ENCODE results near the gene ARHGEF16.

The ARHGEF16 gene

GRCh38 chr1:3498246-3498930 is 43.9 kb downstream of the ARHGEF16 start:
- Histone ChIP-seq H3K4me3 (ENCODE audit: low read length in 2 of 2) (no peak overlapping the region), H3K27me3 (ENCODE audit: control insufficient read depth in 1 of 2, insufficient read depth in 2 of 2, low read length in 2 of 2) (no peaks in the 10 kb centered on the region), H3K9me3 (ENCODE audit: control insufficient read depth in 2 of 2, low read length in 2 of 2) (no peaks in the 10 kb centered on the region), H3K4me1 (ENCODE audit: control insufficient read depth, insufficient read depth, low read length) (no peaks in the 10 kb centered on the region), H3K36me3 (ENCODE audit: control insufficient read depth in 2 of 2, insufficient read depth in 2 of 2, low read length in 2 of 2) (no peaks in the 10 kb centered on the region), H3K27ac (ENCODE audit: low read length) (no peak overlapping the region), H3K9ac (ENCODE audit: low read length in 2 of 2) (no peak overlapping the region)

- Histone ChIP-seq H3K36me3 (ENCODE audit: control insufficient read depth in 2 of 2, insufficient read depth in 2 of 2, low read length in 2 of 2) (no peaks in the 10 kb centered on the region), H3K4me3 (ENCODE audit: low read length in 2 of 2) (no peak overlapping the region), H3K27ac (ENCODE audit: low read length) (no peak overlapping the region), H3K27me3 (ENCODE audit: control insufficient read depth in 1 of 2, insufficient read depth in 2 of 2, low read length in 2 of 2) (no peaks in the 10 kb centered on the region), H3K4me1 (ENCODE audit: control insufficient read depth, insufficient read depth, low read length) (no peaks in the 10 kb centered on the region), H3K9me3 (ENCODE audit: control insufficient read depth in 2 of 2, low read length in 2 of 2) (no peaks in the 10 kb centered on the region), H3K9ac (ENCODE audit: low read length in 2 of 2) (no peak overlapping the region)
Measured at GRCh38 chr1:3498986-3499385, 44.5 kb downstream of the ARHGEF16 start.

GRCh38 chr1:3499611-3500010 is 45.1 kb downstream of the ARHGEF16 start:
- Histone ChIP-seq H3K9me3 (ENCODE audit: control insufficient read depth in 2 of 2, low read length in 2 of 2) (no peaks in the 10 kb centered on the region), H3K36me3 (ENCODE audit: control insufficient read depth in 2 of 2, insufficient read depth in 2 of 2, low read length in 2 of 2) (no peaks in the 10 kb centered on the region), H3K27me3 (ENCODE audit: control insufficient read depth in 1 of 2, insufficient read depth in 2 of 2, low read length in 2 of 2) (no peaks in the 10 kb centered on the region), H3K4me1 (ENCODE audit: control insufficient read depth, insufficient read depth, low read length) (no peaks in the 10 kb centered on the region), H3K27ac (ENCODE audit: low read length) (no peak overlapping the region), H3K9ac (ENCODE audit: low read length in 2 of 2) (no peak overlapping the region), H3K4me3 (ENCODE audit: low read length in 2 of 2) (no peak overlapping the region)

GRCh38 chr1:3500265-3500835 is 45.9 kb downstream of the ARHGEF16 start:
- no peak overlapping the region for H3K4me3 ChIP-seq (ENCODE audit: low read length in 2 of 2)
- H3K4me1 ChIP-seq (ENCODE audit: control insufficient read depth, insufficient read depth, low read length): no peaks in the 10 kb centered on the region
- H3K27me3 ChIP-seq (ENCODE audit: control insufficient read depth in 1 of 2, insufficient read depth in 2 of 2, low read length in 2 of 2): no peaks in the 10 kb centered on the region
- no peak overlapping the region for H3K9ac ChIP-seq (ENCODE audit: low read length in 2 of 2)
- no peak overlapping the region for H3K27ac ChIP-seq (ENCODE audit: low read length)
- H3K9me3 ChIP-seq (ENCODE audit: control insufficient read depth in 2 of 2, low read length in 2 of 2): no peaks in the 10 kb centered on the region
- H3K36me3 ChIP-seq (ENCODE audit: control insufficient read depth in 2 of 2, insufficient read depth in 2 of 2, low read length in 2 of 2): no peaks in the 10 kb centered on the region

- H3K4me1 ChIP-seq (ENCODE audit: control insufficient read depth, insufficient read depth, low read length): no peaks in the 10 kb centered on the region
- no peaks in the 10 kb centered on the region for H3K27me3 ChIP-seq (ENCODE audit: control insufficient read depth in 1 of 2, insufficient read depth in 2 of 2, low read length in 2 of 2)
- H3K27ac ChIP-seq (ENCODE audit: low read length): no peak overlapping the region
- no peaks in the 10 kb centered on the region for H3K9me3 ChIP-seq (ENCODE audit: control insufficient read depth in 2 of 2, low read length in 2 of 2)
- H3K9ac ChIP-seq (ENCODE audit: low read length in 2 of 2): no peak overlapping the region
- no peak overlapping the region for H3K4me3 ChIP-seq (ENCODE audit: low read length in 2 of 2)
- no peaks in the 10 kb centered on the region for H3K36me3 ChIP-seq (ENCODE audit: control insufficient read depth in 2 of 2, insufficient read depth in 2 of 2, low read length in 2 of 2)
Measured at GRCh38 chr1:3501437-3501836, 47.0 kb downstream of the ARHGEF16 start.

GRCh38 chr1:3501856-3502640 is 47.6 kb downstream of the ARHGEF16 start:
- Histone ChIP-seq H3K27me3 (ENCODE audit: control insufficient read depth in 1 of 2, insufficient read depth in 2 of 2, low read length in 2 of 2) (no peaks in the 10 kb centered on the region), H3K27ac (ENCODE audit: low read length) (no peak overlapping the region), H3K9me3 (ENCODE audit: control insufficient read depth in 2 of 2, low read length in 2 of 2) (no peaks in the 10 kb centered on the region), H3K9ac (ENCODE audit: low read length in 2 of 2) (no peak overlapping the region), H3K4me1 (ENCODE audit: control insufficient read depth, insufficient read depth, low read length) (no peaks in the 10 kb centered on the region), H3K36me3 (ENCODE audit: control insufficient read depth in 2 of 2, insufficient read depth in 2 of 2, low read length in 2 of 2) (no peaks in the 10 kb centered on the region), H3K4me3 (ENCODE audit: low read length in 2 of 2) (no peak overlapping the region)

- Histone ChIP-seq H3K4me3 (ENCODE audit: low read length in 2 of 2) (no peak overlapping the region), H3K9ac (ENCODE audit: low read length in 2 of 2) (no peak overlapping the region), H3K27me3 (ENCODE audit: control insufficient read depth in 1 of 2, insufficient read depth in 2 of 2, low read length in 2 of 2) (no peaks in the 10 kb centered on the region), H3K9me3 (ENCODE audit: control insufficient read depth in 2 of 2, low read length in 2 of 2) (no peaks in the 10 kb centered on the region), H3K27ac (ENCODE audit: low read length) (no peak overlapping the region), H3K36me3 (ENCODE audit: control insufficient read depth in 2 of 2, insufficient read depth in 2 of 2, low read length in 2 of 2) (no peaks in the 10 kb centered on the region), H3K4me1 (ENCODE audit: control insufficient read depth, insufficient read depth, low read length) (no peaks in the 10 kb centered on the region)
Measured at GRCh38 chr1:3502641-3503524, 48.4 kb downstream of the ARHGEF16 start.

GRCh38 chr1:3503525-3503886 is 49.0 kb downstream of the ARHGEF16 start:
- Histone ChIP-seq H3K9me3 (ENCODE audit: control insufficient read depth in 2 of 2, low read length in 2 of 2) (no peaks in the 10 kb centered on the region), H3K4me1 (ENCODE audit: control insufficient read depth, insufficient read depth, low read length) (no peaks in the 10 kb centered on the region), H3K9ac (ENCODE audit: low read length in 2 of 2) (no peak overlapping the region), H3K27me3 (ENCODE audit: control insufficient read depth in 1 of 2, insufficient read depth in 2 of 2, low read length in 2 of 2) (no peaks in the 10 kb centered on the region), H3K27ac (ENCODE audit: low read length) (no peak overlapping the region), H3K36me3 (ENCODE audit: control insufficient read depth in 2 of 2, insufficient read depth in 2 of 2, low read length in 2 of 2) (no peaks in the 10 kb centered on the region), H3K4me3 (ENCODE audit: low read length in 2 of 2) (no peak overlapping the region)

GRCh38 chr1:3504151-3504821 is 49.8 kb downstream of the ARHGEF16 start:
- H3K9me3 ChIP-seq (ENCODE audit: control insufficient read depth in 2 of 2, low read length in 2 of 2): no peaks in the 10 kb centered on the region
- H3K9ac ChIP-seq (ENCODE audit: low read length in 2 of 2): no peak overlapping the region
- H3K36me3 ChIP-seq (ENCODE audit: control insufficient read depth in 2 of 2, insufficient read depth in 2 of 2, low read length in 2 of 2): no peaks in the 10 kb centered on the region
- H3K4me3 ChIP-seq (ENCODE audit: low read length in 2 of 2): no peak overlapping the region
- no peaks in the 10 kb centered on the region for H3K4me1 ChIP-seq (ENCODE audit: control insufficient read depth, insufficient read depth, low read length)
- H3K27me3 ChIP-seq (ENCODE audit: control insufficient read depth in 1 of 2, insufficient read depth in 2 of 2, low read length in 2 of 2): no peaks in the 10 kb centered on the region
- no peak overlapping the region for H3K27ac ChIP-seq (ENCODE audit: low read length)

GRCh38 chr1:3504822-3505153 is 50.3 kb downstream of the ARHGEF16 start:
- Histone ChIP-seq H3K4me1 (ENCODE audit: control insufficient read depth, insufficient read depth, low read length) (no peaks in the 10 kb centered on the region), H3K4me3 (ENCODE audit: low read length in 2 of 2) (no peak overlapping the region), H3K36me3 (ENCODE audit: control insufficient read depth in 2 of 2, insufficient read depth in 2 of 2, low read length in 2 of 2) (no peaks in the 10 kb centered on the region), H3K27ac (ENCODE audit: low read length) (no peak overlapping the region), H3K9me3 (ENCODE audit: control insufficient read depth in 2 of 2, low read length in 2 of 2) (no peaks in the 10 kb centered on the region), H3K9ac (ENCODE audit: low read length in 2 of 2) (no peak overlapping the region), H3K27me3 (ENCODE audit: control insufficient read depth in 1 of 2, insufficient read depth in 2 of 2, low read length in 2 of 2) (no peaks in the 10 kb centered on the region)

Measured in stomach smooth muscle (tissue), 2 donors.